ENCODE data around the gene IGF1R. TPM values are rescaled to one million over a fixed set of nuclear protein-coding genes. Genes with fewer than 3 reads are reported as not detected.
A peak's percentile ranks its signal among the peaks of the same experiment; 100 is the strongest.

The IGF1R gene
- total RNA-seq, 6 donors from 2014 or later: 31.0 to 142 (median 63.8) TPM

- DNase-seq: no peak
- WGBS, 2 donors: 49 to 56% methylated on average over 4 of the region's 4 CpGs
Observed at GRCh38 chr15:98654790-98655360, 6.5 kb downstream of the IGF1R start.

GRCh38 chr15:98655732-98656131 lies 7.4 kb downstream of the IGF1R start:
- Histone ChIP-seq H3K4me3 (no peak overlapping the region), H3K27ac (no peak overlapping the region), H3K36me3 (no peaks in the 10 kb centered on the region), H3K4me1 (peaks cover 24 to 55% (median 38%) of the 10 kb centered on the region in 4 donors), H3K9me3 (no peaks in the 10 kb centered on the region), H3K27me3 (no peaks in the 10 kb centered on the region)
- DNase-seq: no peak
- no peak for TF ChIP-seq EP300 (IDR thresholded peaks at IDR 0.05)
- TF ChIP-seq POLR2AphosphoS5 (IDR thresholded peaks at IDR 0.05): no peak
- TF ChIP-seq CTCF (IDR thresholded peaks at IDR 0.05): no peak
- TF ChIP-seq POLR2A (IDR thresholded peaks at IDR 0.05): no peak
- ATAC-seq (ENCODE audit: low FRiP score in 2 of 2): no peak
- 84 to 98% methylated on average over 8 of the region's 8 CpGs for WGBS, 2 donors

More at GRCh38 chr15:98654790-98655360, 6.5 kb downstream of the IGF1R start:
- Histone ChIP-seq H3K9me3 (no peaks in the 10 kb centered on the region), H3K27me3 (no peaks in the 10 kb centered on the region), H3K36me3 (no peaks in the 10 kb centered on the region), H3K4me3 (no peak overlapping the region), H3K4me1 (peaks cover 24 to 46% (median 35%) of the 10 kb centered on the region in 4 donors), H3K27ac (peak overlapping the region in 1 of 4 donors; percentile 37)
- ATAC-seq (ENCODE audit: low FRiP score in 2 of 2): no peak
- TF ChIP-seq POLR2A (IDR thresholded peaks at IDR 0.05): no peak

- peaks cover 17 to 54% (median 39%) of the 10 kb centered on the region in 4 donors for H3K4me1 ChIP-seq
- no peaks in the 10 kb centered on the region for H3K27me3 ChIP-seq
- DNase-seq (no peak), ATAC-seq (ENCODE audit: low FRiP score in 2 of 2) (no peak)
- H3K9me3 ChIP-seq: no peaks in the 10 kb centered on the region
- no peak for TF ChIP-seq EP300 (IDR thresholded peaks at IDR 0.05)
- no peak overlapping the region for H3K4me3 ChIP-seq
- no peaks in the 10 kb centered on the region for H3K36me3 ChIP-seq
- 64 to 65% methylated on average over 4 of the region's 4 CpGs for WGBS, 2 donors
- no peak overlapping the region for H3K27ac ChIP-seq
Observed at GRCh38 chr15:98657721-98658120, 9.4 kb downstream of the IGF1R start.

- WGBS, 2 donors: 42 to 48% methylated on average over 7 of the region's 7 CpGs
- no peaks in the 10 kb centered on the region for H3K36me3 ChIP-seq
- no peak overlapping the region for H3K4me3 ChIP-seq
- peak in 1 of 2 donors; percentile 46 for DNase-seq
- H3K4me1 ChIP-seq: peaks cover 13 to 56% (median 44%) of the 10 kb centered on the region in 4 donors
- H3K9me3 ChIP-seq: no peaks in the 10 kb centered on the region
- no peak overlapping the region for H3K27ac ChIP-seq
- H3K27me3 ChIP-seq: no peaks in the 10 kb centered on the region
- TF ChIP-seq EP300 (IDR thresholded peaks at IDR 0.05) (no peak), POLR2A (IDR thresholded peaks at IDR 0.05) (no peak), CTCF (IDR thresholded peaks at IDR 0.05) (peak; percentile 55 to 76 (median 70))
- ATAC-seq (ENCODE audit: low FRiP score in 2 of 2): peak; percentile 75 to 88
Observed at GRCh38 chr15:98658831-98659699, 10.7 kb downstream of the IGF1R start.

GRCh38 chr15:98660055-98660454 lies 11.7 kb downstream of the IGF1R start:
- Histone ChIP-seq H3K4me3 (no peak overlapping the region), H3K27ac (no peak overlapping the region), H3K4me1 (peaks cover 6 to 57% (median 42%) of the 10 kb centered on the region in 4 donors), H3K36me3 (no peaks in the 10 kb centered on the region), H3K9me3 (no peaks in the 10 kb centered on the region), H3K27me3 (no peaks in the 10 kb centered on the region)
- no peak for ATAC-seq (ENCODE audit: low FRiP score in 2 of 2)
- TF ChIP-seq POLR2AphosphoS5 (IDR thresholded peaks at IDR 0.05) (no peak), POLR2A (IDR thresholded peaks at IDR 0.05) (no peak)
- no peak for DNase-seq
- whole genome bisulfite sequencing, 2 donors: 65 to 66% methylated on average over 3 of the region's 3 CpGs

- Histone ChIP-seq H3K27me3 (no peaks in the 10 kb centered on the region), H3K36me3 (no peaks in the 10 kb centered on the region), H3K27ac (peak overlapping the region in 2 of 4 donors; percentile 8 to 18), H3K9me3 (no peaks in the 10 kb centered on the region), H3K4me3 (no peak overlapping the region), H3K4me1 (peaks cover 13 to 64% (median 52%) of the 10 kb centered on the region in 4 donors)
- WGBS, 2 donors: 85 to 93% methylated on average over 6 of the region's 6 CpGs
- TF ChIP-seq CTCF (IDR thresholded peaks at IDR 0.05) (no peak), EP300 (IDR thresholded peaks at IDR 0.05) (no peak), POLR2AphosphoS5 (IDR thresholded peaks at IDR 0.05) (no peak), POLR2A (IDR thresholded peaks at IDR 0.05) (no peak)
- DNase-seq (no peak), ATAC-seq (ENCODE audit: low FRiP score in 2 of 2) (no peak)
Observed at GRCh38 chr15:98663045-98663444, 14.7 kb downstream of the IGF1R start.
